ENCODE data around the gene EMP2.

The EMP2 gene

GRCh38 chr16:10490141-10490540, 90.3 kb downstream of the EMP2 start:
- no peak for DNase-seq (ENCODE audit: low read depth, low spot score)

GRCh38 chr16:10485698-10486382, 94.6 kb downstream of the EMP2 start:
- DNase-seq (ENCODE audit: low read depth, low spot score), result no peak

- DNase-seq (ENCODE audit: low read depth, low spot score), result no peak
Observed at GRCh38 chr16:10485159-10485558, 95.2 kb downstream of the EMP2 start.

- no peak for DNase-seq (ENCODE audit: low read depth, low spot score)
Observed at GRCh38 chr16:10480151-10480550, 100.2 kb downstream of the EMP2 start.

Measured in activated naive CD8-positive, alpha-beta T cell treated with anti-CD3 and anti-CD28 coated beads, Interleukin-2, amount 50 U/mL, for 16 hours (primary cell).